CD4-positive, alpha-beta T cell treated with Interleukin-10 for 1 hour (primary cell): ENCODE results near the gene DALRD3.

Source experiments
- DNase-seq: peaks from one replicate; pipeline ENCODE4 v3.0.0-alpha.2; 2020

Gene DALRD3

GRCh38 chr3:48974076-48974864 lies 44.1 kb downstream of the DALRD3 start:
- DNase-seq, result no peak

GRCh38 chr3:48970586-48970985 lies 47.8 kb downstream of the DALRD3 start:
- no peak for DNase-seq

- DNase-seq, result no peak
Observed at GRCh38 chr3:48966876-48967361, 51.5 kb downstream of the DALRD3 start.

GRCh38 chr3:48966367-48966766 lies 52.0 kb downstream of the DALRD3 start:
- DNase-seq, result no peak
